ENCODE measurements around the gene CCDC152.
"Not testable (repeated sequence)": the region's sequence is repeated elsewhere in the genome, so short reads cannot be mapped to it uniquely, and the experiment has no call there.

The CCDC152 gene, protein sequence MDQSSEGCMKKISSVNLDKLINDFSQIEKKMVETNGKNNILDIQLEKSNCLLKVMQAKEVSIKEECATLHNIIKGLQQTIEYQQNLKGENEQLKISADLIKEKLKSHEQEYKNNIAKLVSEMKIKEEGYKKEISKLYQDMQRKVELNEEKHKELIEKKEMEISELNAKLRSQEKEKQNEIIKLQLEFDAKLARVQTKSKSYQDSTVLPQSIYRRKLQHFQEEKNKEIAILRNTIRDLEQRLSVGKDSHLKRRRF

GRCh38 chr5:42756606-42757601 lies at the start of gene CCDC152:
CCDC152 (plus strand) TSS chr5:42756818; CDS start chr5:42759122, 2,304 bp downstream.
- DNase-seq: no peak

DNA sequence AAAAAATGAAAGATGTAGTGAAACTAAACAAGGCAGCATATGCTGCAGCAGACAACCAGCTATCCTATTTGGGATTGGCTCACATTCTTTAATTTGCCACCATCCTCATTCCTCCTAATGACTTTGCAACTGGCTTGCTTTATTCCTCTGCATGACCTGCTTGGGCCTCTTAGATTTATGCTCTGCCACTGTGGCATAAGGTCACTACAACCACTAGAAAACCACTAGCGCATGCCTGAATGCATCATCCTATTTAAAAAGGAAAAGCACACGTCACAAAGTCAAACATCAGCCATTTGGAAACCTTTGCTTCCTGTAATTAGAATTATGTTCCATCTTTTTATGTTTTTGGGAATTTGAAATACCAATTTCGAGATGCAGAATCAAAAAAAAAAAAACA lies 40.8 kb upstream of the CCDC152 start:
- DNase-seq: no peak

DNA sequence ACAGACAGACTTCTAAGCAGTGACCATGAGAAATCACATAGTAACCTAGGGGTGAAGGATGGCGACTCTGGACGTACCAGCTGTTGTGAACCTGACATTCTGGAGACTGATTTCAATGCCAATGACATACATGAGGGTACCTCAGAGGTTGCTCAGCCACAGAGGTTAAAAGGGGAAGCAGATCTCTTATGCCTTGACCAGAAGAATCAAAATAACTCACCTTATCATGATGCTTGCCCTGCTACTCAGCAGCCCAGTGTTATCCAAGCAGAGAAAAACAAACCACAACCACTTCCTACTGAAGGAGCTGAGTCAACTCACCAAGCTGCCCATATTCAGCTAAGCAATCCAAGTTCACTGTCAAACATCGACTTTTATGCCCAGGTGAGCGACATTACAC lies 38.0 kb upstream of the CCDC152 start:
- no peak for DNase-seq

DNA sequence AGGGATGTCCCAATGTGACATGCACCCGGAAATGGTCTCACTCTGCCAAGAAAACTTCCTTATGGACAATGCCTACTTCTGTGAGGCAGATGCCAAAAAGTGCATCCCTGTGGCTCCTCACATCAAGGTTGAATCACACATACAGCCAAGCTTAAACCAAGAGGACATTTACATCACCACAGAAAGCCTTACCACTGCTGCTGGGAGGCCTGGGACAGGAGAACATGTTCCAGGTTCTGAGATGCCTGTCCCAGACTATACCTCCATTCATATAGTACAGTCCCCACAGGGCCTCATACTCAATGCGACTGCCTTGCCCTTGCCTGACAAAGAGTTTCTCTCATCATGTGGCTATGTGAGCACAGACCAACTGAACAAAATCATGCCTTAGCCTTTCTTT lies 37.6 kb upstream of the CCDC152 start:
- no peak for DNase-seq

DNA sequence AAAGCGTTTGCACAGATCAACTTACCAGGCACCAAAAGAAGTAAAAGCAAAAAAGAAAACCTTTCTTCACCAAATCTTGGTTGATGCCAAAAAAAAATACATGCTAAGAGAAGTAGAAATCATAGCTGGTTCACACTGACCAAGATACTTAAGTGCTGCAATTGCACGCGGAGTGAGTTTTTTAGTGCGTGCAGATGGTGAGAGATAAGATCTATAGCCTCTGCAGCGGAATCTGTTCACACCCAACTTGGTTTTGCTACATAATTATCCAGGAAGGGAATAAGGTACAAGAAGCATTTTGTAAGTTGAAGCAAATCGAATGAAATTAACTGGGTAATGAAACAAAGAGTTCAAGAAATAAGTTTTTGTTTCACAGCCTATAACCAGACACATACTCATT lies 36.4 kb upstream of the CCDC152 start:
- DNase-seq: no peak

GRCh38 chr5:42721484-42721883 lies 35.1 kb upstream of the CCDC152 start:
- DNase-seq: no peak

DNA sequence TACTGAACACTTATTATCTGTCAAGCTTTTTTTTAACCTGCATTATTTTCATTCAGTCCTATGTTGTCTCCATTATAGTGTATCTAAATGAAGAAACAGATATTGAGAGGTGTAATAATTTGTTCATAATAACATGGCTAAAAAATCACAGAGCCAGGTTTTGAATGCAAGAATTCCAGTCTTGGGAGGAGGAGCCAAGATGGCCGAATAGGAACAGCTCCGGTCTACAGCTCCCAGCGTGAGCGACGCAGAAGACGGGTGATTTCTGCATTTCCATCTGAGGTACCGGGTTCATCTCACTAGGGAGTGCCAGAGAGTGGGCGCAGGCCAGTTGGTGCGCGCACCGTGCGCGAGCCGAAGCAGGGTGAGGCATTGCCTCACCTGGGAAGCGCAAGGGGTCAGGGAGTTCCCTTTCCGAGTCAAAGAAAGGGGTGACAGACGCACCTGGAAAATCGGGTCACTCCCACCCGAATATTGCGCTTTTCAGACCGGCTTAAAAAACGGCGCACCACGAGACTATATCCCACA lies 22.0 kb upstream of the CCDC152 start:
- not testable (repeated sequence) for DNase-seq

- no peak for DNase-seq
Measured at GRCh38 chr5:42740920-42741319, 15.7 kb upstream of the CCDC152 start.

- no peak for DNase-seq
Measured at GRCh38 chr5:42745426-42745825, 11.2 kb upstream of the CCDC152 start.

GRCh38 chr5:42745856-42746255 lies 10.8 kb upstream of the CCDC152 start:
- no peak for DNase-seq

GRCh38 chr5:42749020-42749419 lies 7.6 kb upstream of the CCDC152 start:
- DNase-seq: no peak

- no peak for DNase-seq
Measured at GRCh38 chr5:42750507-42750906, 6.1 kb upstream of the CCDC152 start.

- no peak for DNase-seq
Measured at GRCh38 chr5:42751044-42751443, 5.6 kb upstream of the CCDC152 start.

DNA sequence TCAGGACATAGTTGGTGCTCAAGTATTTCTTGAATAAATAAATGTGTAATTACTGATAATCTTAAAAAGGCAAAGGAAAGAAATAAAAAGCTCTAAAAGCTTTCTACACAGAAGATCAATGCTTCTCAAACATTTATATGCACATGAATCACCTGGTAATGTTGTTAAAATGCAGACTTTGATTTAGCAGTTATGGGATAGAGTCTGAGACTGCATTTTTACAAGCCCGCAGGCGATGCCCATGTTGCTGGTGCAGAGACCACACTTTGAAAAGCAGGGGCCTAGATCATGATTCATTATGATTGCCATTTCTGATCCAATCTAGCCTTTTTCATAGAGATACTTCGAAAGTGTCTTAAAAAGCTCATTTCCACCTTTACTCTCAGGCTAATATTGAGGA lies 3.5 kb upstream of the CCDC152 start:
- no peak for DNase-seq

GRCh38 chr5:42759456-42759855 lies 2.8 kb downstream of the CCDC152 start:
- no peak for DNase-seq

DNA sequence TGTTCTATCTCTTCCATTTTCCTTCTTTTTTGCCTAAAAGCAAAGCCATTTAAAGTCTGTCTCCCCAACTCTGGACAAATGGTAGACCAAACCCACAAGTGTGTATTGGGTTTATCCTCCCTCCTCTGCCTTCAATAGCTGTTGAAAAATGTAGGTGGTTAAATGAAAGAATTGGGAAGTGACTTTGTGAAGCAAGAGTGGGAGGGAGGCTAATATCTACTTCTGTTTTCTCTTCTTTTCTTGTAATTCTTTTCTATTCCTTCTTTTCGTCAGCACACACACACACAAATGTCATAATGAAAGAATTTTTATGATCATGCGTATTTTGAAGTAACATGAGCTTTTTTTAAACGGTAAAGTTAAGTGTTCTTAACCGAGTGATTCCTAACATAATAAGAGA lies 3.8 kb downstream of the CCDC152 start:
- DNase-seq: no peak

- no peak for DNase-seq
Measured at GRCh38 chr5:42761791-42762190, 5.2 kb downstream of the CCDC152 start.

DNA sequence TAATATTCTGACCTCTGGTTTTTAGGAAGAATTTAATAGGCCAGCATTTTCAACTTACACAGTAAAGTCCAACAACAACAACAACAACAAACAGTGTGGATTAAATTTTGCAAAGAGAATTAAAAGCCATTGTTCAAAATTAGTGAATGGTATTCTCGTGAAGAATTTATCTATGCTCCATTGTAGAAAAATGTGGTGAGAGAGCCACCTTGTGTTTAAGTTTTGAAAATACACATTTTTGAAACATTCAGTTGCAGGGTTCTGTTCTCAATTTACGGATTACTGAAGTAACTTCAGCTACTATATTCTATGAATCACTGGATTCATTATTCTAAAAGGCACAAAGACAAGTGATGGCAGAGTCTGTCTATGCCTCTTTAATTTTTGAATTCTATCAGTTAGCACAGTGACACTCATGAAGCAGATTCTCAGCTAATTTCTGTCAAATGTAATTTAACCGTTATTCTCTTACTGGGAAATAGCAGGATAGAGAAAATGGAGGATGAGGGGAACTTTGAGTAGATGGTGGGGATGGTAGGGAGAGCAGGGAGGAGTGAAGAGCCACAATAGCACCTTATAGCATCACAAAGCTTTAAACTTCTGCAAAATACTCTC lies 11.0 kb downstream of the CCDC152 start:
- no peak for DNase-seq

GRCh38 chr5:42768106-42768504 lies 11.5 kb downstream of the CCDC152 start:
- no peak for DNase-seq

- DNase-seq: no peak
Measured at GRCh38 chr5:42770003-42770402, 13.4 kb downstream of the CCDC152 start.

GRCh38 chr5:42772265-42772993 lies 15.8 kb downstream of the CCDC152 start:
- no peak for DNase-seq

DNA sequence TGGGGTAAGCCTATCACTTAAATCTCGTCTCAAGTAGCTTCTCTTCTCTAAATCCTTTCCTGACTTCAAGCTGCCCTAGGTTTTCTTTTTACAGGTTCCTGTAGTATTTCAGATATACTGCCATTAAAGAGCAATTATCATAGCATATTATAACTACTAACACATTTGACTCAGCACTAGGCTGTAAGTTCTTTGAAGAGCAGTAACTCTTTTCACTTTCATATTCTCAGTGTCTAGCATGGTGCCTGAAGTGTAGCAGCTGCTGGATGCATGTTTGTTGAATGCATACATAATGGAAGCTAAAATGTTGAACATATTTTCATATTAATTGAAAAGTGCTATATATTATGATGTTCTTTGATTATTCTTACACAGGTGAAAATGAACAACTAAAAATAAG lies 22.5 kb downstream of the CCDC152 start:
- no peak for DNase-seq

DNA sequence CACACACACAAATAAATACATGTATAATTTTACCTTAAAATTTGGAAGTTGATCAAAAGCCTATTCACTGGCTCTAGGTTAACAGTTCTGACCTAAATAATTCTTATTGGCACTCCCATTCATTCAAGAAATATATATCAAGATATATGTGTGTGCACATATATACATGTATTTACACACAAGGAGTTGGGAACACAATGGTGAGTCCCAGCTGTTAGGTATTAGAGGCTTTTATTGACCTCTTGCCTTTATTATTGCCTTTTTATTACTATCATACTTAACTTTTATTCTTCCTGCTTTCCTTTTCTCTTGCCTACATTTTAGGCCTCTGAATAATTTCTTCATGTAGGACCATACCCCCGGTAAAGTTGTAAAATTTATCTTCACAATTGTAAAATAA lies 25.0 kb downstream of the CCDC152 start:
- no peak for DNase-seq
